NCI-H2196 treated with DMSO at 0.1 percent for 48 hours (cell line): ENCODE data around the gene CIRBP.
"Not testable (repeated sequence)": the region's sequence is repeated elsewhere in the genome, so short reads cannot be mapped to it uniquely, and the experiment has no call there.

Experiments
- DNase-seq: peaks from one replicate; lab custom pipeline; 2025; ENCODE audit not compliant: unreplicated experiment; lab: John Stamatoyannopoulos, UW

The CIRBP gene

GRCh38 chr19:1308718-1309117 is 39.6 kb downstream of the CIRBP start:
- DNase-seq = no peak

- no peak for DNase-seq
Observed at GRCh38 chr19:1309977-1310852, 41.1 kb downstream of the CIRBP start.

GRCh38 chr19:1310853-1311180 is 41.7 kb downstream of the CIRBP start:
- no peak for DNase-seq

DNA sequence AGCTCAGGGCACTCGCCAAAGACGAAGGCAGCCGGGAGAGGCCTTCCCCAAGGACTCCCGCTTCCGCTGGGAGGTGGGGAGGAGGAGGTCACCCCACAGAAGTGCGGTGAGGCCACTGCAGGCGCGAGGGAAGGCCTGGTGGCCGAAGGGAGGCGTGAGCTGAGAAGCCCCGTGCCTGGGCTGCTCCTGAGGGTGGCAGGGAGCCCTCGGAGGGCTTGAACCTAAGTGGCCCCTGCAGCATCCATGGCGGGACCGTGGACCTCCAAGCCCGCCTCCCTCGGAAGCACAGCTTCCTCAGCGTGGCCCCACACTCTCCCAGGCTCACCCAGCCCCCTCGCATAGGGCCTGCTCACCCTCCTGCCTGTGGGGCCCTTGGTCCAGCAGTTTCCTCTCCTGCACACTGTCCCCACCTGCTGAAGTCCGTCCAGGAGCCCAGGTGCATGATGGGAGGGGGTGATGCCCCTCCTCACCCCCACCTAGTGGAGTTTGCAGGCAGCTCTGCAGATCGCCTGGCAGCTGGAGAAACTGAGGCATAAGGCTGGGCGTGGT is 42.5 kb downstream of the CIRBP start:
- no peak for DNase-seq

DNA sequence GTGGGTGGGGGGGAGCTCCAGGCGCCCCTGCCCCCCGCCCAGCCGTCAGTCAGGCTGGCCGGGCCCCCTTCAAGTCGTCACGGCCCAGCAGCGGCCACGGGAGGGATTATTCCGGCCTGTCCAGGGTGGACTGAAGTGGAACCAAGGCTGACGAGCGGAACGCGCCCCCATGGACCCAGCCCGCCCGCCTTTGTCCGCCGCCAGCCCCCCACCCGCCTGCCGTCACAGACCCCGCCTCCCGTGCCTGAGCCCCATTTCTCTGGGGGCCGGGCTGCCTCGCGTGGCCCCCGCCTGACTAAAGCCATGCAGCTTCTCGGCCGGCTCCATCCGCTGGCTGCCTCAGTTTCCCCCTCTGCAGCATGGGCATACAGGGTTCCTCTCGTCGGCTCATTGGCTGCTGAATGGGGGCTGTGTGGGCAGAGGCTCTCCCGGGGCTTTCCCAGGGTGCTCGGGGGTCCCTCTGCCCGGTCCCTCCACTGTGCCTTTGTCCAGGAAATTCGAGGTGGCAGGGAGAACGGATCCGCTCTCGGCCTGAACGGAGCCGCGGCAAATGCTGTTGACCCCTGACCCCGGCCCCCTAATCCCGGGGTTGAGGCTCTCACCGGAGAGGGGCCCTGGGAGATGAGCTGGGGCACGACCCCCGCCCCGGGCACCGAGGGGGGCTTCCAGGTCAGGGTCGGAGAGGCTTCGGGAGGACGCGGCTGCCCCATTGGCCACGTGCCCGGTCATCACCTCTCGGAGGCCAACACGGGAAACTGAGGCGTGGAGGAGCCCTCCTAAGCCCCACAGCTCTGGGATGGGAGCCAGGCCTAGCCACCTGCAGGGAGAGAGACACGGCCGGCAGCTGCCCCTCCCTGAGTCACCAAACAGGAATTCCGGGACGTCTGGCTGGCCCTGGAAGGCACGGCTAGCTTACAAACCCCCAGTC is 43.9 kb downstream of the CIRBP start:
- DNase-seq = no peak

GRCh38 chr19:1313695-1314613 is 44.8 kb downstream of the CIRBP start:
- DNase-seq = no peak

DNA sequence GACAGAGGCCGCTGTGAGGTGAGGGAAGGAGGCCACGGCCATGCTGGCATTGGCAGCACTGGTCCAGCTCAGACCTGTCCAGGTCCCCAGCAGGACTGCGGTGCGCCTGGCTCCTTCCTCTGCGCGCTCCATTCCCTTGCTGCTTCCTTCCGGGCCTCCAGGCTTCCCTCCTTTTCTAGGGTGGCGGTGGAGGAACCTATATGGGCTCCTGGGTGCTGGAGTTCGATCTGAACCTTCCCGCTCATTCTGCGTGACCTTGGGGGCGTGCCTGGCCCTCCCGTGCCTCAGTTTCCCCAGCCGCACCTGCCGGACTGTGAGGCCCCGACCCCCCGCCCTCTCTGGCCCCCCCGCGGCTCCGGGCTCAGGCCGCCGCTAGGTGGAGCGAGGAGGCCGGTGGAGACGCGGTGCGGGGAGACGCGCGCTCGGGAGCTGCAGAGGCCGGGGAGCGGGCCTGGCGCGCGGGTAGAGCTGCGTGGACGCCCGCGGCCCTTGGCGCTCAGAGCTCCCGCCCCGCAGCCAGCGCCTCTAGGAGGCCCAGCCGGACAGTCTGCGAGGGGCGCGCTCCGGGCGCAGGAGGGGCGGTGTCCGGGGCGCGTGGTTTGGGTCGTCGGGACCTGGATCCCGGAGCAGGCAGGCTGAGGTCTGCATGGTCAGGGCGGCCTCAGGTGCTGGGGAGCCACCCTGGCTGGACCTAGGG is 46.5 kb downstream of the CIRBP start:
- peak; percentile 18 for DNase-seq

GRCh38 chr19:1316466-1316865 is 47.3 kb downstream of the CIRBP start:
- no peak for DNase-seq

DNA sequence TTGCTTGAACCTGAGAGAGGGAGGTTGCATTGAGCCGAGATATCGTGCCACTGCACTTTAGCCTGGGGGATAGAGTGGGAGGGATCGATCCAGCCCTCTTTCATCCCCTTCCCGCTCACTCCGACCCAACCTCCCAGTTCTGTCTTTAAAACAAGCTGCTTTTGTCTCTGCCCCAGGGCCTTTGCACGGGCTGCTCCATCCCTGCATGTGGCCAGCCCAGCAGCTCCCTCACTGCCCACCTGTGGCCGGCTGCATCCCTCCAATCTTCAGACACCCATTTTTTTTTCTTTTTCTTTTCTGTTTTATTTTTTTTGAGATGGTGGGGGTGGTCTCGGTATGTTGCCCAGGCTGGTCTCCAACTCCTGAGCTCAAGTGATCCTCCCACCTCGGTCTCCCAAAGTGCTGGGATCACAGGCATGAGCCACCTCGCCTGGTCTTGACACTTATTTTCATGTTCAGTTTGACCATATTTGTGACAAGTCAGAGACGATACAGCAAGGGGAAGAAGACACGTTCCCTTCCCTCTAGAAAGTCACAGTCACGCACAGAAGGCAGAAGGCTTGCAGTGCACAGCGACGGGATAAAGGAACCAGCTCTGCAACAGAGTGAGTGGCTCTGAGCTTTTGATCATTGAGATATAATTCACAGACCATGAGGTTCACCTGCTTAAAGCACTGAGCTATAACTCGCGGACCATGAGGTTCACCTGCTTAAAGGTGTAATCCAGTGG is 48.3 kb downstream of the CIRBP start:
- no peak for DNase-seq

DNA sequence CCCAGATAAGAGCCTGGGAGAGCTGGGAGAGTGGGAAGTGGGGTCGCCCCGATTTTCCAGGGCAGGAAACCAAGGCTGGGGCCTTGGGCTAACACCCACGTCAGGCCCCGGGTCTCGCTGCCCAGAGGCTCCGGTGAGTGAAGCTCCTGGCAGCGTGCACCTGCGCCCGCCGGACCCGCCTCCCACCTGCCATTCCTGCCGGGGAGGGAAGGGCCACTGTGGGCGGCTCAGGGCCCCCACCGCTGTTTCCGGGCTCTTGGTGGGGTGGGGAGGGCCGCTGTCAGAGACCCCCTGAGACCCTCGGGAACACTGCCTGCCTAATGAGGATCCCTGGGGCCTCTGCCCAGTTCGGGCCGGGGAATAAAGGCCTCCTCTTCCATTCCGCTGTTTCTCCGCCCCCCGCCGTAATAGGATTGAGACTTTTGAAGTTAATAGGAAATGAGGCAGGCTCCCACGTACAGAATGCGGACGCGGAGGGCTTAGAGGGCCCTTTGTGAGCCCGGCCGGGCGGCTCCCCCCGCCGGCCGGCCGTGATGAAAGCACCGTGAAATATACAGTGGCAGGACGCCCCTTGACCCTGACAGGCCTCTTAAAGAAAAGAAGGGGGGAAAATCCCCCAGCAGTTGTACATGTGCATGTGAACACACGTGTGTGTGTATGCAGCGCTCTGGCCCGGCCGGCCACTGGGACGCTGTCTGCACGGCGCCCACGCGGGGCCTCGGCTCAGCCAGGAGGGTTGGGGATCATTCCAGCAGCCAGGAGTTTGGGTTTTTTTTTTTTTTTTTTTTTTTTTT is 49.7 kb downstream of the CIRBP start:
- no peak for DNase-seq

DNA sequence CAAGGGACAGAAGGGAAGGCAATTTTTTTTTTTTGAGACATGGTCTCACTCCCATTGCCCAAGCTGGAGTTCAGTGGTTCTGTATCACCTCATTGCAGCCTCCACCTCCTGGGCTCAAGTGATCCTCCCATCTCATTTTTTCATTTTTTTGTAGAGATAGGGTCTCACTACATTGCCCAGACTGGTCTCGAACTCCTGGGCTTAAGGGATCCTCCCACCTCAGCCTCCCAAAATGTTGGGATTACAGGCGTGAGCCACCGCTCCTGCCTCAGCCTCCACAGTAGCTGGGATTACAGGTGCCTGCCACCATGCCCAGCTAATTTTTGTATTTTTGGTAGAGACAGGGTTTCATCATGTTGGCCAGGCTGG is 51.1 kb downstream of the CIRBP start:
- DNase-seq = not testable (repeated sequence)

GRCh38 chr19:1321539-1321938 is 52.4 kb downstream of the CIRBP start:
- no peak for DNase-seq

DNA sequence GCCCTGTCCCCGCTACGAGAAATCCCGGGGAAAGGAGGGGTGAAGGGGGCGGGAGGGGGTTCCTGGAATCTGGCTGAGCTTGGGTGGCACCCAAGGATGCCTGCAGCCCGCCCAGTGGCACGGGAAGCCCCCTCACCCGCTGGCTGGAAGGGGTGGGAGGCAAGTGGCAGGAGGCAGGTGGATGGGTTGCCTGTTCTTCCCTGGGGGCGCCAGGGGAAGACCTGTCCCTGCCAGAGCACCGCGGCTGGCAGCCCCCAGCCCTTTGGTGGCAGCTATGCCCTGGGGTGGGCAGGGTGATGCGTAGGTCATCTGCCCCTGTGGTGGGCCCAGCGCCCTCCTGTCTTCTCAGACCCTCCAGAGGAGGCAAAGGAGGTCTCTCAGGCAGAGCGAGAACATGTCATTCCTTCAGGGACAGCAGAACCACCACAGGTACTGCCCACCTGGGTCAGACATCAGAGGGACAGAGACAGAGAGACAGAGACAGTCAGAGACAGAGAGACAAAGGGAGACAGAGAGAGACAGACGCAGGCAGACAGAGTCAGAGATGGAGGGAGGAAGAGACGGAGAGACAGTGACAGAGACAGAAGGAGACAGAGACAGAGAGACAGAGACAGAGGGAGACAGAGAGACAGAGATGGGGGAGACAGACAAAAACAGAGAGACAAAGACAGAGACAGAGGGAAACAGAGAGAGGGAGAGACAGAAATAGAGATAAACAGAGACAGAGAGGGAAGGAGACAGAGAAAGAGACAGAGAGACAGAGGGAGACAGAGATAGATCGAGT is 53.3 kb downstream of the CIRBP start:
- no peak for DNase-seq

GRCh38 chr19:1324249-1324805 is 55.2 kb downstream of the CIRBP start:
- DNase-seq = no peak
